ENCODE data around the gene SIL1.
"Not testable (repeated sequence)": the region's sequence is repeated elsewhere in the genome, so short reads cannot be mapped to it uniquely, and the experiment has no call there.

SIL1 gene

DNA sequence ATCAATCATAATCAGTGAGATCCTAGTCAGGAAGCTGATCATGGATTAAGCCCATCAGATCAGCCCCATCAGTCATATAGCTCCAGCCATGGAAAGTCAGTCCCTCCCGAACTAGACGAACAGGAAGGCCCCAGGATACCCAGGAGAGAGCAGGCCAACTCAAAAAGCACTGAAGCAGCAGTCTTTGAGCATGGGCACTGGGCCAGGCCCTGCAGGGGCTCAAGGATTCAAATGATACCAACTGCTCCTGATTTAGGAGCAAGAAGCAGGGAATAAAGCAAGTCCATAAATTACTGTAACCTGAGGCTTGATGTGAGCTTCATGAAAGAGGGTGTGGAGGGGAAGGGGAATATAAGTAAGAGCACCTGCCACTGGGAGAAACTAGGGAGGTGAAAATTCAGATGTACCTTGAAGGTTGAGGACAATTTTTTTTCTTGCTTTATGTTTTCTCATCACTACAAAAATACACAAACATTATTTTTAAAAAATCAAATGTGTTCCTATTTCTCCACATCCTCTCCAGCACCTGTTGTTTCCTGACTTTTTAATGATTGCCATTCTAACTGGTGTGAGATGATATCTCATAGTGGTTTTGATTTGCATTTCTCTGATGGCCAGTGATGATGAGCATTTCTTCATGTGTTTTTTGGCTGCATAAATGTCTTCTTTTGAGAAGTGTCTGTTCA lies 115.2 kb downstream of the SIL1 start:
- no peak overlapping the region for H3K4me3 ChIP-seq (ENCODE audit: low read depth, low read length)
- no peak overlapping the region for H3K9ac ChIP-seq (ENCODE audit: low read depth, low read length)
- no peaks in the 10 kb centered on the region for H3K4me1 ChIP-seq (ENCODE audit: control insufficient read depth, insufficient read depth, low read length)
- no peak overlapping the region for H3K27ac ChIP-seq (ENCODE audit: low read depth, low read length)
- H3K9me3 ChIP-seq (ENCODE audit: control insufficient read depth, insufficient read depth, low read length), result no peaks in the 10 kb centered on the region
- H3K27me3 ChIP-seq (ENCODE audit: control insufficient read depth, insufficient read depth, low read length), result no peaks in the 10 kb centered on the region
- H3K36me3 ChIP-seq (ENCODE audit: control insufficient read depth, insufficient read depth, low read length), result no peaks in the 10 kb centered on the region

DNA sequence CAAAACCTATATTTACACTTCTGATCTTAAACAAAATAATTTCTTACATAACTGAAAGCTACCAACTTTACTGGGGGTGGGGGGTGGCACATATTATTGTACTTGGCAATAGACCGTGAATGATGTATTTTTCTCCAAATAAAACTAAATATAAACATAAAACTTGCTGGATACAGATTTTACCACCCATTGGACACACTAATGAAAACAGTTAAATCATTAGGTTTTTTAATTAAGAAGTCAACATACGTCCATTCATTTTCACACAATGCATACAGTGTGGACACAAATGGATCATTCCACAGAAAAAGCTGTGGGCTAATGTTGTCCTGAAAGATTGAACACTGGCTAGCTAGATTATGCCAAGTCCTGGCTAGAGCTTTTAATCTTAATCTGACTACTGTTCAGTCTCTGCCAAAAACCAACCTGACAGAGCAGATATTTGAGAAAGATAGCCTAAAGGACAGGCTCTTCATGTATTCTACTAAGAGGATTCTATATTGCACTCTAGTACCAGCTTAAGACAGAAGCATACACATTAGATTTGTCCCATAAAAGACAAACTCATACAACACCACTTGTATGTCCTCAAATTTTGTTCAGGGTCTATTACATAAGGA lies 118.1 kb downstream of the SIL1 start:
- Histone ChIP-seq H3K4me1 (ENCODE audit: control insufficient read depth, insufficient read depth, low read length) (no peaks in the 10 kb centered on the region), H3K27ac (ENCODE audit: low read depth, low read length) (no peak overlapping the region)

DNA sequence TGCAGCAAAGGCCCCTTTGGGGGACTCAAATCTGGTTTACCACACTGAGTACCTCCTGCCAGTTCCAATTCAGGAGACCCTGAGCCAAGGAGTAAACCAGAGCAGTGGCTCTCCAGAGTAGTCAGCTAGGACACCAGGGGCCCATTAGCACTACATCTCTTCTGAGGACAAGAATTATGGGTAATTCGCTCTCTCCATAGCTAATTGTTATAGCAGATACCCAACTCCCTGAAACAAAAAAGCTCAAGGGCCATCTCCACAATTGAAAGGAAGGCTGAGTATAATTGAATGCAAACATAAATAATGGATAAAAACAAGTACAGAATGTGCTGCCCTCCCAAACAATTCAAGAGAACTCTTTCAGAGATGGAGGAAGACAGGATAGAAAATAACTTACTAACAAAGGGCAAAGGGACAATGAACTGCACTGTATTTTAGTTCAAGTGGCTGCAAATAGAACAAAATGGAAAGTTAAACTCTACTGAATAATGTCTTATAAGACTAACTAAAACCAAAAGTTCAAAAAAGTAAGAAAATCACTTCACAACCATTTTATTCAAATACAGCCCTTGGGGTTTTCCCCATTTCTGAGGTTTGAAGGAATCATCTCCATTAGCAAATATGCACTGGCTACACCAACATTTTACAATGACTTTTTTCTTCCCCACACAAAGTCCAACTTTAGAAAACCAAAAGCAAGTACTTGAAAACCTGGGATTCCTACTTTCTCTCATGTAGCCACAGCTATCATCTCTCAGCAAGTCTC lies 118.8 kb downstream of the SIL1 start:
- no peak overlapping the region for H3K27ac ChIP-seq (ENCODE audit: low read depth, low read length)

More for the DNA sequence above, 118.1 kb downstream of the SIL1 start:
- Histone ChIP-seq H3K9ac (ENCODE audit: low read depth, low read length) (no peak overlapping the region), H3K9me3 (ENCODE audit: control insufficient read depth, insufficient read depth, low read length) (no peaks in the 10 kb centered on the region), H3K36me3 (ENCODE audit: control insufficient read depth, insufficient read depth, low read length) (no peaks in the 10 kb centered on the region), H3K4me3 (ENCODE audit: low read depth, low read length) (no peak overlapping the region), H3K27me3 (ENCODE audit: control insufficient read depth, insufficient read depth, low read length) (no peaks in the 10 kb centered on the region)

DNA sequence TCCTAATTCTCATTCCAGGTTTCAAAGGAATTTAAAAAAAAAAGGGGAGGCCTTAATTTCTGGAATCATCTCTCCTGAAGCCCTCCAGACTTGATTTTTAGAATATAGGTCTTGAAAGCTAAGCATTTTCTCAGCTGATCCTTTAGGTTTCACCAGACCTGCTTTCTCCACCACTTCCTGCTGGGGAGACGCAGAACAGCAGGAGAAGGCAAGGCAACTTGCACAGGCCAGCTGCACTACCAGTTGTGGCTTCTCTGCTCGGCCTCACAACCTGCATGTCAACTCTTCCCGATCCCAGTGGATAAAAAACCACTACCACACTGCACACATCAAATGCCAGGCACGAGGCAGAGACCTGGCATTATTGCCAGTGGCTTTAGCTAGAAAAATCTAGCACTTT lies 119.8 kb downstream of the SIL1 start:
- no peaks in the 10 kb centered on the region for H3K27me3 ChIP-seq (ENCODE audit: control insufficient read depth, insufficient read depth, low read length)
- H3K4me3 ChIP-seq (ENCODE audit: low read depth, low read length), result no peak overlapping the region
- no peak overlapping the region for H3K9ac ChIP-seq (ENCODE audit: low read depth, low read length)
- H3K4me1 ChIP-seq (ENCODE audit: control insufficient read depth, insufficient read depth, low read length), result no peaks in the 10 kb centered on the region
- no peaks in the 10 kb centered on the region for H3K36me3 ChIP-seq (ENCODE audit: control insufficient read depth, insufficient read depth, low read length)
- no peak overlapping the region for H3K27ac ChIP-seq (ENCODE audit: low read depth, low read length)
- no peaks in the 10 kb centered on the region for H3K9me3 ChIP-seq (ENCODE audit: control insufficient read depth, insufficient read depth, low read length)

More for the DNA sequence above, 118.8 kb downstream of the SIL1 start:
- Histone ChIP-seq H3K4me1 (ENCODE audit: control insufficient read depth, insufficient read depth, low read length) (no peaks in the 10 kb centered on the region), H3K36me3 (ENCODE audit: control insufficient read depth, insufficient read depth, low read length) (no peaks in the 10 kb centered on the region), H3K27me3 (ENCODE audit: control insufficient read depth, insufficient read depth, low read length) (no peaks in the 10 kb centered on the region), H3K4me3 (ENCODE audit: low read depth, low read length) (no peak overlapping the region), H3K9ac (ENCODE audit: low read depth, low read length) (no peak overlapping the region), H3K9me3 (ENCODE audit: control insufficient read depth, insufficient read depth, low read length) (no peaks in the 10 kb centered on the region)

DNA sequence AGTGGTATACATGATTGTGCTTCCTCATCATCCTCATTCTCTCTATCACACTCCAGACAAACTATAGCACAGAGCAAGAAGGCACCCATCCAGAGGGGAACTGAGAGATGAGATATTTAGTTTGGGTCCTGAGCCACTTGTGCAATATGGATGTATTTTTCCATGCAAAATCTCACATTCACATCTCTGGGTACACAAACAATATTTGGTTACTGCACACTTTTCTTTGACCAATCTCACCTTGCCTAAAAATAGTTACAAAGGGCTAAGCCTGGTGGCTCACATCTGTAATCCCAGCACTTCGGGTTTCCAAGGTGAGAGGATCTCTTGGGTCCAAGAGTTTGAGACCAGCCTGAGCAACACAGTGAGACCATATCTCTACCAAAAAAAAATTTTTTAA lies 120.3 kb downstream of the SIL1 start:
- Histone ChIP-seq H3K27me3 (ENCODE audit: control insufficient read depth, insufficient read depth, low read length) (no peaks in the 10 kb centered on the region), H3K9ac (ENCODE audit: low read depth, low read length) (no peak overlapping the region), H3K9me3 (ENCODE audit: control insufficient read depth, insufficient read depth, low read length) (no peaks in the 10 kb centered on the region), H3K4me3 (ENCODE audit: low read depth, low read length) (no peak overlapping the region), H3K36me3 (ENCODE audit: control insufficient read depth, insufficient read depth, low read length) (no peaks in the 10 kb centered on the region), H3K27ac (ENCODE audit: low read depth, low read length) (no peak overlapping the region), H3K4me1 (ENCODE audit: control insufficient read depth, insufficient read depth, low read length) (no peaks in the 10 kb centered on the region)

DNA sequence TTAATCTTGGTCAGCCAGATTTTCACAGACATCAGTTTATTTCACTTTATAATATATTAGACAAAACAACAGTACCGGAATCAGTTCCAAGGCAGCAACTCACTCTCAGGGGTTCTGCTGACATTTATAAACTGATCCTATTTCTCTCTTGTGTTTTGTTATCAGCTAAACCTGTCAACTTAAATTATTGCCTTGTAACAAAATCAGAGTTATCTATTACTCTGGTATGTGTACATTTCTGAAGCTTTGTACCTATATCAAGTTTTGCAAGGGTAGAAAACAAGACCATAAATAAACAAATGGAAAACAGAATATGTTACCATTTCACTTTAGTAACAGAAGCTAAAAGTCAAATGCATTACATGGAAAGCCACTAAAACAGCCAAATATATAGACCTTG lies 122.1 kb downstream of the SIL1 start:
- Histone ChIP-seq H3K4me3 (ENCODE audit: low read depth, low read length) (no peak overlapping the region), H3K27me3 (ENCODE audit: control insufficient read depth, insufficient read depth, low read length) (no peaks in the 10 kb centered on the region), H3K27ac (ENCODE audit: low read depth, low read length) (no peak overlapping the region), H3K9me3 (ENCODE audit: control insufficient read depth, insufficient read depth, low read length) (no peaks in the 10 kb centered on the region), H3K36me3 (ENCODE audit: control insufficient read depth, insufficient read depth, low read length) (no peaks in the 10 kb centered on the region), H3K9ac (ENCODE audit: low read depth, low read length) (no peak overlapping the region), H3K4me1 (ENCODE audit: control insufficient read depth, insufficient read depth, low read length) (no peaks in the 10 kb centered on the region)

DNA sequence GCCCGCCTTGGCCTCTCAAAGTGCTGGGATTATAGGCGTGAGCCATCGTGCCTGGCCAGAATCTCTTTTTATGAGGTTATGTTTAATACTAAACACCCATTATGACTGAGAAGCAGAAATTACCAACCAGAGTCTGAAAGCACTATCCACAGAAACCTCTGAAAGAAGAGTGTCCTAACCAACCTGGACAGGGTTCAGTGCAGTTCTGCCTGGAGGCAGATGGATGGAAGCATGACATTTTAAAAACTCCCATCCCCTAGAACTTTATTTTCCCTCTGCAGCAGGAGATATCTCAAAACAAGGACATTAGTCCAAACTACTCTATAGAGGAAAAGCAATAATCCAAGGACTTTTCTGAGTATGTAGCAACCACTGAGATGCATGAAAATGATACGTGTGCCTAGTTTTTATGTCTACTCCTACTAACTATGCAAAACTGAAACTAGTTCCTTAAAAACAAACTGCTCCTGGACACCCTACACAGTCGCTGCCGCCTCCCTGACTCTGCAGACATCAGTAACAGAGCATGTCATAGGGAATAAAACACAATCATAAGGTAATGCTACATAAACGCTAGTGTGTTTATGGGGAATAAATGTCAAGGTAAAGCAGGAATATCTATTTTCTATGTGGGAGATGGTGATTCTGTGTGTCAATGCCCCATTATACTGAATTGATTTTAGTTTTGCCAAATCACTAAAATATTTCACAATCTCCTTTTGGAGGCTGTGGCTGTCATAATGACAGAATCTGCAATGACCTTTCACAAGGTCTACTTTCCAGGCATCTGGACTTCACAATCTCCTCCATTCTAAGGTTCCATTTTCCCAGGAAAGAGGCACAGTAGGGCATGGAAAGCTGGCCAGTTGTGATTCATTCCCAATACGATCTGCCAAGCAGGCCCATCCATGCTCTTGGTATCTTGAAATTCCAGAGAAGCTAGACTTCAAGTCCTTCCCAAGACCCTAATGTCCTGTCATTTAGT lies 122.8 kb downstream of the SIL1 start:
- no peaks in the 10 kb centered on the region for H3K4me1 ChIP-seq (ENCODE audit: control insufficient read depth, insufficient read depth, low read length)
- H3K9ac ChIP-seq (ENCODE audit: low read depth, low read length), result no peak overlapping the region
- no peak overlapping the region for H3K27ac ChIP-seq (ENCODE audit: low read depth, low read length)
- H3K4me3 ChIP-seq (ENCODE audit: low read depth, low read length), result no peak overlapping the region
- no peaks in the 10 kb centered on the region for H3K9me3 ChIP-seq (ENCODE audit: control insufficient read depth, insufficient read depth, low read length)
- no peaks in the 10 kb centered on the region for H3K27me3 ChIP-seq (ENCODE audit: control insufficient read depth, insufficient read depth, low read length)
- H3K36me3 ChIP-seq (ENCODE audit: control insufficient read depth, insufficient read depth, low read length), result no peaks in the 10 kb centered on the region

DNA sequence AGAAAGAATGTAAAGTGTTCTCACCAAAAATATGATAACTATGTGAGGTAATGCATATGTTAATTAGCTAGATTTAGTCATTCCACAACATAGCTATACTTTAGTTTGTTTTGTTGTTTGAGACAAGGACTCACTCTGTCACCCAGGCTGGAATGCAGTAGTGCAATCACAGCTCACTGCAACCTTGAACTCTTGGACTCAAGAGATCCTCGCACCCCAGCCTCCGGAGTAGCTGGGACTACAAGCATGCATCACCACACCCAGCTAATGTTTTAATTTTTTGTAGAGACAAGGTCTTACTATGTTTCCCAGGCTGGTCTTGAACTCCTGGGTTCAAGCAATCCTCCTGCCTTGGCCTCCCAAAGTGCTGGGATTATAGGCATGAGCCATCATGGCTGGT lies 124.2 kb downstream of the SIL1 start:
- H3K27me3 ChIP-seq (ENCODE audit: control insufficient read depth, insufficient read depth, low read length); H3K9me3 ChIP-seq (ENCODE audit: control insufficient read depth, insufficient read depth, low read length); H3K27ac ChIP-seq (ENCODE audit: low read depth, low read length); H3K4me1 ChIP-seq (ENCODE audit: control insufficient read depth, insufficient read depth, low read length); H3K4me3 ChIP-seq (ENCODE audit: low read depth, low read length); H3K9ac ChIP-seq (ENCODE audit: low read depth, low read length); H3K36me3 ChIP-seq (ENCODE audit: control insufficient read depth, insufficient read depth, low read length): not testable (repeated sequence)

DNA sequence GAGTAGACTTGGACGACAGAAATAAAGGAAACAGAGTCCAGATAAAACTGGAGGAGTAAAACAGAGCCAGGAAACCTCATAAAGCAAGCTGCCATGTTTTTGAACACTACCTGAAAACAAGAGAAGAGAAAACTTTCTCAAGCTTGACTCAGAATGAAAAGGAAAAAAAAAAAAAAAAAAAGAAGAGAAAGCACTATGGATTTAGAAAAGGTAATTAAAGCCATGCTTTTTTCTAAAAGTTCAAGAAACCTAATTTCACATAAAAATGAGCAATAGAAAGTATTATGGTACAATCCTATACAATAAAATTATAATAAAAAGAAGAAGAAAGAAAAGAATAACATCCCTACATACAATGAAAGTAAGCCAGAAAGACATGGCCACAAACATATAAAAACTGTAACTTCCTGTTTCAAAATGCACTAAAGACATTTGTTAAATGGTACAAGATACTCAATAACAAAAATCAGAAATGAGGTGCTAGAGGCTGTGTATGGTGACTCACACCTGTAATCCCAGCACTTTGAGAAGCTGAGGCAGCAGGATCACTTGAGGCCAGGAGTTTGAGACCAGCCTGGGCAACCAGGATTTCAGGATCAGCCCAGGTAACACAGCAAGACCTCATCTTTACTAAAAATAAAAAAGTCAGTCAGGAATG lies 129.5 kb downstream of the SIL1 start:
- Histone ChIP-seq H3K4me1 (ENCODE audit: control insufficient read depth, insufficient read depth, low read length) (no peaks in the 10 kb centered on the region), H3K9me3 (ENCODE audit: control insufficient read depth, insufficient read depth, low read length) (no peaks in the 10 kb centered on the region), H3K9ac (ENCODE audit: low read depth, low read length) (no peak overlapping the region), H3K36me3 (ENCODE audit: control insufficient read depth, insufficient read depth, low read length) (no peaks in the 10 kb centered on the region), H3K4me3 (ENCODE audit: low read depth, low read length) (no peak overlapping the region), H3K27me3 (ENCODE audit: control insufficient read depth, insufficient read depth, low read length) (no peaks in the 10 kb centered on the region), H3K27ac (ENCODE audit: low read depth, low read length) (no peak overlapping the region)

DNA sequence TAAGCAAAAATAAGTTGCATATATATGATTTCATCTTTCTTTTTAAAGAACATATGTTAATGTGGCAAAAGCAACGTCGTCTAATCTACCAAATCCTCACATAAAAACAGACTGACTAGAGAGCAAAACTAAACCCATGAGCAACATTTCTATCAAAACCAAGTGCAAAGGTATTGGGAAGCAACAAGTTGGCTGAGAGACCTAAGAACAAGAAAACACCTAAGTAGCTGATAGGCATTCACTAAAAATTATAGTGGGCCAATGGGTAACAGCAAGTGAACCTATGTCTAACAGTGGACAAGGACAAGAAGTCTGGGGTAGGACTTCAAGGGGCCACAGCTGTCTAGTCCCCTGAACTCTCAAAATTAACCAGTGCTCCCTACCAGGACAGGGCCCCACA lies 130.1 kb downstream of the SIL1 start:
- no peaks in the 10 kb centered on the region for H3K4me1 ChIP-seq (ENCODE audit: control insufficient read depth, insufficient read depth, low read length)
- no peak overlapping the region for H3K4me3 ChIP-seq (ENCODE audit: low read depth, low read length)
- H3K27me3 ChIP-seq (ENCODE audit: control insufficient read depth, insufficient read depth, low read length), result no peaks in the 10 kb centered on the region
- H3K27ac ChIP-seq (ENCODE audit: low read depth, low read length), result no peak overlapping the region
- H3K9me3 ChIP-seq (ENCODE audit: control insufficient read depth, insufficient read depth, low read length), result no peaks in the 10 kb centered on the region
- H3K9ac ChIP-seq (ENCODE audit: low read depth, low read length), result no peak overlapping the region
- no peaks in the 10 kb centered on the region for H3K36me3 ChIP-seq (ENCODE audit: control insufficient read depth, insufficient read depth, low read length)

Measured in HUES48 (cell line).